Activated T-helper 1 cell treated with Interleukin-2 at 50 U/mL for 16 hours (primary cell): ENCODE data around the gene FAM120B.

Source experiments
- DNase-seq: peaks from one replicate; pipeline ENCODE4 v3.0.0-alpha.2; 2020; ENCODE audit warnings: low read depth

Gene FAM120B

GRCh38 chr6:170287371-170287876 lies 19.1 kb upstream of the FAM120B start:
- no peak for DNase-seq

- DNase-seq, result no peak
These were observed 18.4 kb upstream of the FAM120B start for GRCh38 chr6:170288091-170288631.

- no peak for DNase-seq
These were observed 17.7 kb upstream of the FAM120B start for GRCh38 chr6:170288852-170289179.

- no peak for DNase-seq
These were observed 17.2 kb upstream of the FAM120B start for GRCh38 chr6:170289180-170289931.

GRCh38 chr6:170289951-170290295 lies 16.6 kb upstream of the FAM120B start:
- DNase-seq, result no peak

- no peak for DNase-seq
These were observed 16.0 kb upstream of the FAM120B start, which contains the start of gene DLL1 for GRCh38 chr6:170290296-170291128. Gene DLL1, minus strand, starts transcription at chr6:170291078. Its CDS starts 939 bp downstream, at chr6:170290139.

- no peak for DNase-seq
These were observed 15.1 kb upstream of the FAM120B start for GRCh38 chr6:170291271-170292110.

- DNase-seq, result no peak
These were observed 14.5 kb upstream of the FAM120B start for GRCh38 chr6:170292111-170292406.

GRCh38 chr6:170292407-170293158 lies 14.0 kb upstream of the FAM120B start:
- no peak for DNase-seq

GRCh38 chr6:170293341-170294231 lies 13.0 kb upstream of the FAM120B start:
- no peak for DNase-seq

- DNase-seq, result no peak
These were observed 12.2 kb upstream of the FAM120B start for GRCh38 chr6:170294298-170294730.

- DNase-seq, result no peak
These were observed 11.6 kb upstream of the FAM120B start for GRCh38 chr6:170294813-170295509.

GRCh38 chr6:170295510-170296422 lies 10.8 kb upstream of the FAM120B start:
- DNase-seq, result no peak

GRCh38 chr6:170296423-170296745 lies 10.2 kb upstream of the FAM120B start:
- no peak for DNase-seq

GRCh38 chr6:170296746-170297575 lies 9.6 kb upstream of the FAM120B start:
- DNase-seq, result no peak

- no peak for DNase-seq
These were observed 8.8 kb upstream of the FAM120B start for GRCh38 chr6:170297576-170298330.

GRCh38 chr6:170298688-170299087 lies 7.9 kb upstream of the FAM120B start:
- DNase-seq, result no peak
